ENCODE results near the gene CTNNBIP1.
A peak's percentile ranks its signal among the peaks of the same experiment; 100 is the strongest.

The CTNNBIP1 gene

DNA sequence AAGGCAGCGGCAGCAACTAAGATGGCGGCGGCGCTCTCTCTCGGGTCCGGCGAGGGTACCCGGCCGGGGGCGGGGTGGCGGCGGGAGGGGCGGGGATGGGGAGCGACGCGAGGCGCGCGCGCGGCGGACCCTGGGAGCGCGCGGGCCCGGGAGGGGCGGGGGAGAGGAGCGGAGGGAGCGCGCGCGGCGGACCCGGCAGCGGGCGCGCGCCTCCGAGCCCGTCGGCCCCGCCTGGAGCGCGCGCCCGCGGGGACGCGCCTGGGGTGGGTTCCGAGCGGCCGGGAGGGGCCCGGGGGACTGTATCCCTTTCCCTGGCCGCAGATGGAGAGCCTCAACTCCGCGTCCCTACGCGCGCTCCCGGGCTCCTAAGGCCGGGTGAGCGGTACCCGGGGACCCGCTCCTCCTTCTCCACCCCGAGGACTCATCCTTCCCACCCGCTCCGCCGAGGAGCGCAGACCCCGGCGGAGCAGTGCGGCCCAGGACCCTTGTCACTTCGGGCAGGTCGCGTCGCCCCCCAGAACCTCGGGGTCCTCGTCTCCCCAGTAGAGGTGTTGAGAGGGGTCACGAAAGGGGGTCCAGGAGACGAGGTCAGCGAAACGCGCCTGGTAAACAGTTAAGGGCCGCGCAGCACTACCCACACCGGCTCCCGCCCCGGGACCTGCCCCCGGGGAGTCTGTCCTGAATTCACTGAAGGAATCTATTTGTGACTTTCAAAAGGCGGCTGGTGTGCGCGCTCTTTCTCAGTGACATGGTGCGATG lies 85.9 kb downstream of the CTNNBIP1 start, which contains the start of gene CLSTN1:
Gene CLSTN1 (minus strand): TSS at position 23 of the 759 bp plus-strand sequence. CDS start 232 bp downstream, outside the sequence.
- no peaks in the 10 kb centered on the region for H3K36me3 ChIP-seq (ENCODE audit: control insufficient read depth, insufficient read depth, low read length, severe bottlenecking)
- DNase-seq (ENCODE audit: low read depth) = peak; percentile 97
- H3K9ac ChIP-seq (ENCODE audit: low read length) = peak within 1 kb of the TSS; percentile 81
- H3K9me3 ChIP-seq (ENCODE audit: control insufficient read depth, low read length) = no peaks in the 10 kb centered on the region
- no peaks in the 10 kb centered on the region for H3K27me3 ChIP-seq (replicated peaks; ENCODE audit: control insufficient read depth, insufficient read depth, low read length)
- peaks cover 14% of the 10 kb centered on the region for H3K4me1 ChIP-seq (ENCODE audit: control insufficient read depth, insufficient read depth, low read length)
- H3K4me3 ChIP-seq (ENCODE audit: low read length) = peak within 1 kb of the TSS; percentile 94

DNA sequence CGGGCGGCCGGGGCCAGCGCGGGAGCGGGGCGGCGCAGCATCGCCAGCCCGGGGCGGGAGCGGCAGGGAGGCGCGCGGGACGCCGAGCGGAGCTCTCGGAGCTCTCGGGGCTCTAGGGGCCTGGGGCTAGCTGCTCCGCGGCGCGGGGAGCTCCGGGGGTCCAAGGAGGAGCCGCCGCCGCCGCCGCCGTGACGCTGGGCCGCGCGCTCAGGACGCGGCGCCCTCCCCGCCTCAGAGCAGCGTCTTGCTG lies 86.5 kb downstream of the CTNNBIP1 start:
- no peak for DNase-seq (ENCODE audit: low read depth)
- Histone ChIP-seq H3K9me3 (ENCODE audit: control insufficient read depth, low read length) (no peaks in the 10 kb centered on the region), H3K4me1 (ENCODE audit: control insufficient read depth, insufficient read depth, low read length) (peaks cover 14% of the 10 kb centered on the region), H3K9ac (ENCODE audit: low read length) (peak overlapping the region; percentile 81), H3K4me3 (ENCODE audit: low read length) (peak overlapping the region; percentile 94), H3K36me3 (ENCODE audit: control insufficient read depth, insufficient read depth, low read length, severe bottlenecking) (no peaks in the 10 kb centered on the region), H3K27me3 (replicated peaks; ENCODE audit: control insufficient read depth, insufficient read depth, low read length) (no peaks in the 10 kb centered on the region)

DNA sequence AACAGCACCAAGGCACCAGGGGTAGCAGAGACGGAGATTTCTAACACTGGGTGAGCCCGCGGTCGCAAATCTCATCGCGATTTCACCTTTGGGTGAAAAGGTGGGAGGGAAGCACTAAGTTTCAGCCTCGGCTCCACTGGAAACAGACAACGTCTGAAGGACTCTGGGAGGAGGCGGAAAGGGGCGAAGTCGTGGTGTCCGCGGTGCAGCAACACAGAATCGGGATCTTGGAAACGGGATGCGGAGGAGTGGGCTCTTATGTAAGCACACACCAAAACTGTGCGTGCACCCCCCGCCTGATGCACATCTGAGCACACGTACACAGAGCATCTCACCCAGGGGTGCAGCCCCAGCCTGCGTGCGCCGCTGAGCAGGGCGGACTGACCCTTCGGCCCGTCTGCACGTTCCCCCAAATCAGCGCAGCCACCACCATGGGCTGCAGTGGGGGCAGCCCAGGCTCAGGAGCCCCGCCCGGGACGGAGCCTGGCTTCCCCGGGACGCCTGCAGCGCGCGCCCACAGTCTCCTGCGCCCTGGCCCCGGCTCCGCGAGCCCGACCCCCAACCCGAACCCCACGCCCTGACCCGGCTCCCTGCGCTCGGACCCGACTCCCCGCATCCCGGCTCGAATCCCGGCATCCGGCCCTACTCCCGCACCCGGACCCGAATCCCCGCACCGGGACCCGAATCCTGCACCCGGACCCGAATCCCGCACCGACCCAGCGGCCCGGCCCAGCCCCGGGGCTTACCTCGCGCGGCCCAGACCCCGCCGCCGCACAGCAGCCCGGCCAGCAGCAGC lies 87.0 kb downstream of the CTNNBIP1 start:
- DNase-seq (ENCODE audit: low read depth) = peak; percentile 49
- H3K36me3 ChIP-seq (ENCODE audit: control insufficient read depth, insufficient read depth, low read length, severe bottlenecking) = no peaks in the 10 kb centered on the region
- H3K4me1 ChIP-seq (ENCODE audit: control insufficient read depth, insufficient read depth, low read length) = peaks cover 14% of the 10 kb centered on the region
- peak overlapping the region; percentile 94 for H3K4me3 ChIP-seq (ENCODE audit: low read length)
- no peaks in the 10 kb centered on the region for H3K9me3 ChIP-seq (ENCODE audit: control insufficient read depth, low read length)
- no peaks in the 10 kb centered on the region for H3K27me3 ChIP-seq (replicated peaks; ENCODE audit: control insufficient read depth, insufficient read depth, low read length)
- peak overlapping the region; percentile 81 for H3K9ac ChIP-seq (ENCODE audit: low read length)

DNA sequence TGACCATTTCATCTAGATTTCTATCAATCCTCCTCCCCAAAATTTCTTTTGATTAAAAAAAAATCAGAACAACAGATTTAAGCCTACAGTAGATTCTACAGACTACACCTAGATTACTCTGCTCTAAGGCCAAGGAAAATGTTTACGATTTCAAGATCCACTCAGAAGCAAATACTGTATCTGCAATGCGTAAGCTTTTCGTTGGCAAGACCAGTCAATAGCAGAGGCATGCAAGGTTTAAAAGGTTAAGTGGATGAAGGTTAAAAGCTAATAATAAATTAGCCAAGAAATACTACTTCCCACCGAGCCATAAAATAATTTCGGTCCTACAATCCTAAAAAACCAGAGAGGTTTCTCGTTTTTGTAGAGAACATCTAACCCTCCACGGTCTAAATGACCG lies 87.6 kb downstream of the CTNNBIP1 start:
- H3K9ac ChIP-seq (ENCODE audit: low read length) = peak overlapping the region; percentile 81
- no peaks in the 10 kb centered on the region for H3K27me3 ChIP-seq (replicated peaks; ENCODE audit: control insufficient read depth, insufficient read depth, low read length)
- no peaks in the 10 kb centered on the region for H3K36me3 ChIP-seq (ENCODE audit: control insufficient read depth, insufficient read depth, low read length, severe bottlenecking)
- H3K4me1 ChIP-seq (ENCODE audit: control insufficient read depth, insufficient read depth, low read length) = peaks cover 14% of the 10 kb centered on the region
- no peaks in the 10 kb centered on the region for H3K9me3 ChIP-seq (ENCODE audit: control insufficient read depth, low read length)
- DNase-seq (ENCODE audit: low read depth) = peak; percentile 31
- H3K4me3 ChIP-seq (ENCODE audit: low read length) = peak overlapping the region; percentile 94

DNA sequence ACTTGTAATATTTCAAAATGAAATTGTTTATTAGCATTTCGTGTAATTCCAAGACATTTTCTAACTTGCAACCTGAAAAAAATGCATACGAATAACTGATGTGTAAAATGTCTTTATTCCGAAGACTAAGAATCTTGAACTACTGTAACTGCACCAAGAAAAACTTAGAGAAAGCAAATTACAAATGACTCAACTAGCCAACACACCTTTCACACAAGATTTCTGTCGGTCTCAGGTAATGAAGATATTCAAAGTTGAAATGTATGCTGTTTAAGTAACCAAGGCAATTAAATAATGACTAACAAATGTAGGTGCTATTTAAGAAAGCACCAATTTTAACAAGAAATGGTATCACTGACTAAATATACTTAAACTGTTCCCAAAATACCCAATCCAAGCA lies 88.4 kb downstream of the CTNNBIP1 start:
- Histone ChIP-seq H3K36me3 (ENCODE audit: control insufficient read depth, insufficient read depth, low read length, severe bottlenecking) (no peaks in the 10 kb centered on the region), H3K9me3 (ENCODE audit: control insufficient read depth, low read length) (no peaks in the 10 kb centered on the region), H3K4me1 (ENCODE audit: control insufficient read depth, insufficient read depth, low read length) (peaks cover 14% of the 10 kb centered on the region), H3K4me3 (ENCODE audit: low read length) (no peak overlapping the region), H3K27me3 (replicated peaks; ENCODE audit: control insufficient read depth, insufficient read depth, low read length) (no peaks in the 10 kb centered on the region), H3K9ac (ENCODE audit: low read length) (peak overlapping the region; percentile 81)
- DNase-seq (ENCODE audit: low read depth) = no peak

DNA sequence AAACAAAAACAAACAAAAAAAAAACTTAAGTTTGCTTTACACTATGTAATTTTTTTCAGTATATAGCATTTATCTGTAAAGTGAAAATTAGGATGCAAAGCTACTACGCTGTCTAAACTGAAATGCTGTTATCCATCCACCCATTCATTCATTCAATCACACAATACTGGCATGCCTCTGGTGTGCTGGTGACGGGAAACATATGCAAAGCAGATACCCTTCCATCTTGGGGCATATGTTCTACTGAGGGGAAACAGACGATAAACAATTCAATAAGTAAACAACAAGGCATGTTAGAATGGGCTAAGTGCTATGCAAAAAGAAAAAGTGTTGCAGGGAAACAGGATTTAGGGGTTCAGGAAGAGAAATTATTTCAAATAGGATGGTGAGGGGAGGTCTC lies 89.5 kb downstream of the CTNNBIP1 start:
- H3K9ac ChIP-seq (ENCODE audit: low read length) = no peak overlapping the region
- H3K9me3 ChIP-seq (ENCODE audit: control insufficient read depth, low read length) = no peaks in the 10 kb centered on the region
- H3K4me3 ChIP-seq (ENCODE audit: low read length) = no peak overlapping the region
- H3K4me1 ChIP-seq (ENCODE audit: control insufficient read depth, insufficient read depth, low read length) = peaks cover 19% of the 10 kb centered on the region
- H3K27me3 ChIP-seq (replicated peaks; ENCODE audit: control insufficient read depth, insufficient read depth, low read length) = no peaks in the 10 kb centered on the region
- DNase-seq (ENCODE audit: low read depth) = no peak
- no peaks in the 10 kb centered on the region for H3K36me3 ChIP-seq (ENCODE audit: control insufficient read depth, insufficient read depth, low read length, severe bottlenecking)

DNA sequence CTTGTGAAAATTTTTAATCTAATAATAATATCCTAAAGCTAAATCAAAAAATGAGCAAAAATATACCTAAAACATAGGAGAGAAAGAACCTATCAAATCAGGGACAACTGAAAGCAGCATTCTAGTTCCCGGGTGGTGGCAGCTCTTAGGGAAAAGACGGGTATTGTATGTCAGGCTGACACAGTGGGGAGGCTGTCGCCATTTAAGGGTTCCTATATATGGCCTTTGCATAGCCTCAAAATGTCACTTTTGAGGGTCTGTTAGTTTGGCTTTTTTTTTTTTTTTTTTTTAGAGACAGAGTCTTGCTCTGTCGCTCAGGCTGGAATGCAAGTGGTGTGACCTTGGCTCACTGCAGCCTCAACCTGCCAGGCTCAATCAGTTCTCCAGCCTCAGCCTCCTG lies 92.3 kb downstream of the CTNNBIP1 start:
- no peaks in the 10 kb centered on the region for H3K36me3 ChIP-seq (ENCODE audit: control insufficient read depth, insufficient read depth, low read length, severe bottlenecking)
- no peaks in the 10 kb centered on the region for H3K27me3 ChIP-seq (replicated peaks; ENCODE audit: control insufficient read depth, insufficient read depth, low read length)
- no peak overlapping the region for H3K4me3 ChIP-seq (ENCODE audit: low read length)
- no peaks in the 10 kb centered on the region for H3K9me3 ChIP-seq (ENCODE audit: control insufficient read depth, low read length)
- H3K9ac ChIP-seq (ENCODE audit: low read length) = no peak overlapping the region
- peaks cover 15% of the 10 kb centered on the region for H3K4me1 ChIP-seq (ENCODE audit: control insufficient read depth, insufficient read depth, low read length)
- no peak for DNase-seq (ENCODE audit: low read depth)

DNA sequence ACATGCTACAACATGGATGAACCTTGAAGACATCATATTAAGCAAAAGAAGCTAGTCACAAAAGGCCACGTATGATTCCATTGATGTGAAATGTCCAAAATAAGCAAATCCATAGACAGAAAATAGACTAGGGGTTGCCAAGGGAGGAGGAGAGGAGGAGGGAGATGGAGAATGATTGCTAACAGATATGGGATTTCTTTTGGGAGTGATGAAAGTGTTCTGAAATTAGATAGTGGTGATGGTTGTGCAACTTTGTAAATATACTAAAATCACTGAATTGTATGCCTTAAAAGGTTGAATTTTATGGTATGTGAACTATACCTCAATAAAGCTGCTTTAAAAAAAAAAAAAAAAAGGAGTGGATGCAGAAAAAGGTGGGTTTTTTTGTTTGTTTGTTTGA lies 93.9 kb downstream of the CTNNBIP1 start:
- no peak overlapping the region for H3K4me3 ChIP-seq (ENCODE audit: low read length)
- H3K36me3 ChIP-seq (ENCODE audit: control insufficient read depth, insufficient read depth, low read length, severe bottlenecking) = no peaks in the 10 kb centered on the region
- peaks cover 5% of the 10 kb centered on the region for H3K4me1 ChIP-seq (ENCODE audit: control insufficient read depth, insufficient read depth, low read length)
- no peak overlapping the region for H3K9ac ChIP-seq (ENCODE audit: low read length)
- peak; percentile 84 for DNase-seq (ENCODE audit: low read depth)
- H3K27me3 ChIP-seq (replicated peaks; ENCODE audit: control insufficient read depth, insufficient read depth, low read length) = no peaks in the 10 kb centered on the region
- H3K9me3 ChIP-seq (ENCODE audit: control insufficient read depth, low read length) = no peaks in the 10 kb centered on the region

DNA sequence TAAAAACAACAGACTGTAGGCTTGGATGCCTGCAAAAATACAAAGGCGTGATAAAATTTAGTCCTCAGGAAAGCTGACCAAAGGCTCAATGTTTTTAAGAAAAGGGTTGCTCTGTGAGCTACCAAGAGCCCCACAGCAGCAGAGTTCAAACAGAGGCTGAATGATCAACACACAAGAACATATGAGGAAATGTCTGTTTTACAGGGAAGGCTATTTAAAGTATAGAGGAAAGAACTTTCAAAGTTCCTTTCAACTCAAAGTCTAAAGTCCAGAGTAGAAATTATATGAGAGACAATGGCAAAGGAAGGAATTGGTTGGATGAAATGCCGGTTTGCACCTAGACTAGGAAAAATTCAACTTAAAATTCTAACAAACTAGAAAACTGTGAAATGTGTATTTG lies 94.9 kb downstream of the CTNNBIP1 start:
- Histone ChIP-seq H3K4me1 (ENCODE audit: control insufficient read depth, insufficient read depth, low read length) (peaks cover 5% of the 10 kb centered on the region), H3K36me3 (ENCODE audit: control insufficient read depth, insufficient read depth, low read length, severe bottlenecking) (no peaks in the 10 kb centered on the region), H3K9me3 (ENCODE audit: control insufficient read depth, low read length) (no peaks in the 10 kb centered on the region), H3K4me3 (ENCODE audit: low read length) (no peak overlapping the region), H3K9ac (ENCODE audit: low read length) (no peak overlapping the region), H3K27me3 (replicated peaks; ENCODE audit: control insufficient read depth, insufficient read depth, low read length) (no peaks in the 10 kb centered on the region)
- peak; percentile 44 for DNase-seq (ENCODE audit: low read depth)

DNA sequence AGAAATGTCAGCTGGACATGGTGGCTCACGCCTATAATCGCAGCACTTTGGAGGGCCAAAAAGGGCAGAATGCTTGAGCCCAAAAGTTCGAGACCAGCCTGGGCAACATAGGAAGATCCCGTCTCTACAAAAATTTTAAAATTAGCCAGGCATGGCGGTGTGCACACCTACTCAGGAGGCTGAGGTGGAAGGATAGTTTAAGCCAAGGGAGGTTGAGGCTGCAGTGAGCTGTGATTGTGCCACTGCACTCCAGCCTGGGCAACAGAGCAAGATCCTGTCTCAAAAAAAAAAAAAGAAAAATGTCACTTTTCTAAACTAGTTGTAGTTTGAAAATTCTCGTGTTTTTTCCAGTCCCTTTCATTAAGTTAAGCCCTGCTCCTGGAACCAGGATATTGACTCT lies 95.5 kb downstream of the CTNNBIP1 start:
- H3K4me1 ChIP-seq (ENCODE audit: control insufficient read depth, insufficient read depth, low read length) = peaks cover 5% of the 10 kb centered on the region
- H3K27me3 ChIP-seq (replicated peaks; ENCODE audit: control insufficient read depth, insufficient read depth, low read length) = no peaks in the 10 kb centered on the region
- no peaks in the 10 kb centered on the region for H3K36me3 ChIP-seq (ENCODE audit: control insufficient read depth, insufficient read depth, low read length, severe bottlenecking)
- H3K4me3 ChIP-seq (ENCODE audit: low read length) = no peak overlapping the region
- H3K9me3 ChIP-seq (ENCODE audit: control insufficient read depth, low read length) = no peaks in the 10 kb centered on the region
- DNase-seq (ENCODE audit: low read depth) = no peak
- no peak overlapping the region for H3K9ac ChIP-seq (ENCODE audit: low read length)

DNA sequence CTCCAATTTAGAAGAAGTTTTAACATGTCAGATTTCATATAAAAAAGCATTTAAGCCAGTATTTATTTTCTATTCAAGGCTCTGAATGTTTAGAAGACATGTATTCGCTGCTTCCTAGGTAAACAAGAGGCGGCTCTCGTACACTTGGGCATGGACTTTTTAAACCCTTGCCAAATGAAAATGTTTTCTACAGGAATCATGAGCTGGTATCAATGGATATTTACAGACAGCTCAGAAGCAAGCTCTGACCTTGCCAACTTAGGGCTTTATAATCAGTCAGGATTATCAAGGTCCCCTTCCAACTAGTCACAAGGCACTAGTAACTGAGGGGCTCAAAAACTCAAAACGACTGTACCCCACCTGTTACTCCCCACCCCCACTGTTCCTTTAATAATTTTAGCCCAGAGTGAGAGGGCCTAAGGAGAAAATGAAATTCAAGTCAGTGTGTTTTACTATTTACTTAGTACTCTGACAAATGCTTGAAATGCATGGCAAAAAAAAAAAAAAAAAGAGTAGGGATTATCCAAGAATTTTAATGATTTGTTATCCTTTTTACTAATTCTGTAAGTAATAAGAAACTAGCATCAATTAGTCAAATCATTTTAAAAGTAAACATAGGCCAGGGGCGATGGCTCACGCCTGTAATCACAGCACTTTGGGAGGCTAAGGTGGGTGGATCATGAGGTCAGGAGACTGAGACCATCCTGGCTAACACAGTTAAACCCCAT lies 98.7 kb downstream of the CTNNBIP1 start:
- H3K36me3 ChIP-seq (ENCODE audit: control insufficient read depth, insufficient read depth, low read length, severe bottlenecking) = no peaks in the 10 kb centered on the region
- H3K4me1 ChIP-seq (ENCODE audit: control insufficient read depth, insufficient read depth, low read length) = peaks cover 4% of the 10 kb centered on the region
- H3K27me3 ChIP-seq (replicated peaks; ENCODE audit: control insufficient read depth, insufficient read depth, low read length) = no peaks in the 10 kb centered on the region
- H3K9me3 ChIP-seq (ENCODE audit: control insufficient read depth, low read length) = no peaks in the 10 kb centered on the region
- H3K4me3 ChIP-seq (ENCODE audit: low read length) = no peak overlapping the region
- no peak overlapping the region for H3K9ac ChIP-seq (ENCODE audit: low read length)
- no peak for DNase-seq (ENCODE audit: low read depth)
